ENCODE measurements around the gene FBXL19.

The FBXL19 gene

GRCh38 chr16:30948667-30949649 is 25.6 kb downstream of the FBXL19 start, which contains the start of gene ORAI3:
Gene ORAI3, plus strand, starts transcription at chr16:30949068. Its CDS starts 222 bp downstream, at chr16:30949290.
- H3K27ac ChIP-seq: peak within 1 kb of the TSS; percentile 98

GRCh38 chr16:30949650-30950515 is 26.5 kb downstream of the FBXL19 start:
- no peak; the same call in 1 of the 2 replicates for TF ChIP-seq Cebpa-rat (IDR thresholded peaks at IDR 0.05)

More at GRCh38 chr16:30948667-30949649, 25.6 kb downstream of the FBXL19 start, which contains the start of gene ORAI3:
- no peak for TF ChIP-seq Cebpa-rat (IDR thresholded peaks at IDR 0.05)
- peak within 1 kb of the TSS; percentile 96 for H3K4me3 ChIP-seq
- H3K9ac ChIP-seq: peak within 1 kb of the TSS; percentile 97
- peak within 1 kb of the TSS; percentile 93 for H3K4me2 ChIP-seq
- peaks cover 60% of the 10 kb centered on the region for H4K20me1 ChIP-seq
- peaks cover 41% of the 10 kb centered on the region for H3K4me1 ChIP-seq
- no peaks in the 10 kb centered on the region for H3K9me3 ChIP-seq
- no peaks in the 10 kb centered on the region for H3K27me3 ChIP-seq
- H3K36me3 ChIP-seq: peaks cover 69% of the 10 kb centered on the region

GRCh38 chr16:30950516-30951065 is 27.2 kb downstream of the FBXL19 start:
- Histone ChIP-seq H3K27ac (peak overlapping the region; percentile 98), H3K9ac (peak overlapping the region; percentile 97)

More at GRCh38 chr16:30949650-30950515, 26.5 kb downstream of the FBXL19 start:
- peak overlapping the region; percentile 93 for H3K4me2 ChIP-seq
- H3K4me1 ChIP-seq: peaks cover 44% of the 10 kb centered on the region
- H3K4me3 ChIP-seq: peak overlapping the region; percentile 96
- H3K36me3 ChIP-seq: peaks cover 63% of the 10 kb centered on the region
- H3K9ac ChIP-seq: peak overlapping the region; percentile 97
- H4K20me1 ChIP-seq: peaks cover 60% of the 10 kb centered on the region
- no peaks in the 10 kb centered on the region for H3K27me3 ChIP-seq
- H3K9me3 ChIP-seq: no peaks in the 10 kb centered on the region
- H3K27ac ChIP-seq: peak overlapping the region; percentile 98

GRCh38 chr16:30951193-30951592 is 27.8 kb downstream of the FBXL19 start:
- H3K9ac ChIP-seq: 0 out of 2 replicates have a peak overlapping the region, but pooled peaks have one; percentile 97
- H3K27ac ChIP-seq: peak overlapping the region; percentile 98
- H3K36me3 ChIP-seq: peaks cover 57% of the 10 kb centered on the region
- no peaks in the 10 kb centered on the region for H3K9me3 ChIP-seq
- no peak for TF ChIP-seq Cebpa-rat (IDR thresholded peaks at IDR 0.05)
- peaks cover 53% of the 10 kb centered on the region for H4K20me1 ChIP-seq
- H3K4me3 ChIP-seq: peak overlapping the region; percentile 96; the same call in 1 of the 2 replicates
- peaks cover 44% of the 10 kb centered on the region for H3K4me1 ChIP-seq
- no peaks in the 10 kb centered on the region for H3K27me3 ChIP-seq
- H3K4me2 ChIP-seq: peak overlapping the region; percentile 93

More at GRCh38 chr16:30950516-30951065, 27.2 kb downstream of the FBXL19 start:
- H3K27me3 ChIP-seq: no peaks in the 10 kb centered on the region
- H3K36me3 ChIP-seq: peaks cover 63% of the 10 kb centered on the region
- peak overlapping the region; percentile 93 for H3K4me2 ChIP-seq
- H4K20me1 ChIP-seq: peaks cover 57% of the 10 kb centered on the region
- peaks cover 44% of the 10 kb centered on the region for H3K4me1 ChIP-seq
- H3K9me3 ChIP-seq: no peaks in the 10 kb centered on the region
- no peak for TF ChIP-seq Cebpa-rat (IDR thresholded peaks at IDR 0.05)
- H3K4me3 ChIP-seq: peak overlapping the region; percentile 96

DNA sequence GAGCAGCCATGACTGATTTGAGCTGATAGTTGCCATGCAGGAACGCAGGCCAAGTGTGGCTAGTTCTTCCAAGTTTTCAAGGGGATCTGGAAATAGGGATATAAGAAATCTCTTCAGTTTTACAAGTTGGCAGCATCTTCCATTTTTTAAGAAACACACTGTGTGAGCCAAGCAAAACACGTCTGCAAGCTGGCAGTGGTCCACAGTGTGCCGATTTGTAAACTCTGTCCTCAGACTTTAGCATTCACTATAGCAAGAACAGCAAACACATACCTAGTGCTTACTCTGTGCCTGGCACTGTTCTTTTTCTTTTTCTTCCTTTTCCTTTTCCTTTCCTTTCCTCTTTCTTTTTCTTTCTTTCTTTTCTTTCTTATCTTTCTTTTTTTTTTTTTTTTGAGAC is 28.4 kb downstream of the FBXL19 start:
- H4K20me1 ChIP-seq: peaks cover 48% of the 10 kb centered on the region
- peaks cover 50% of the 10 kb centered on the region for H3K4me1 ChIP-seq
- peaks cover 55% of the 10 kb centered on the region for H3K36me3 ChIP-seq
- no peaks in the 10 kb centered on the region for H3K9me3 ChIP-seq
- H3K4me3 ChIP-seq: no peak overlapping the region
- TF ChIP-seq Cebpa-rat (IDR thresholded peaks at IDR 0.05): no peak
- H3K27ac ChIP-seq: peak overlapping the region; percentile 6; the same call in 1 of the 2 replicates
- no peak overlapping the region for H3K9ac ChIP-seq
- peak overlapping the region; percentile 93; the same call in 1 of the 2 replicates for H3K4me2 ChIP-seq
- no peaks in the 10 kb centered on the region for H3K27me3 ChIP-seq

DNA sequence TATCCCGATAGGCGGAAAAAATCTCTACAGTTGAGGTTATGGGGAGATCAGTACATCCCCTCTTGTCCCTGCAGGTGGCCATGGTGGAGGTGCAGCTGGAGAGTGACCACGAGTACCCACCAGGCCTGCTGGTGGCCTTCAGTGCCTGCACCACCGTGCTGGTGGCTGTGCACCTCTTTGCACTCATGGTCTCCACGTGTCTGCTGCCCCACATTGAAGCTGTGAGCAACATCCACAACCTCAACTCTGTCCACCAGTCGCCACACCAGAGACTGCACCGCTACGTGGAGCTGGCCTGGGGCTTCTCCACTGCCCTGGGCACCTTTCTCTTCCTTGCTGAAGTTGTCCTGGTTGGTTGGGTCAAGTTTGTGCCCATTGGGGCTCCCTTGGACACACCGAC is 29.7 kb downstream of the FBXL19 start:
- Histone ChIP-seq H3K4me3 (no peak overlapping the region), H3K9ac (no peak overlapping the region), H3K9me3 (no peaks in the 10 kb centered on the region), H3K36me3 (peaks cover 43% of the 10 kb centered on the region), H4K20me1 (peaks cover 45% of the 10 kb centered on the region), H3K27me3 (no peaks in the 10 kb centered on the region), H3K4me2 (peak overlapping the region; percentile 39), H3K27ac (peak overlapping the region; percentile 54), H3K4me1 (peaks cover 46% of the 10 kb centered on the region)
- no peak for TF ChIP-seq Cebpa-rat (IDR thresholded peaks at IDR 0.05)

GRCh38 chr16:30953511-30954124 is 30.2 kb downstream of the FBXL19 start:
- no peak overlapping the region for H3K4me3 ChIP-seq
- peak overlapping the region; percentile 54 for H3K27ac ChIP-seq
- no peaks in the 10 kb centered on the region for H3K9me3 ChIP-seq
- H4K20me1 ChIP-seq: peaks cover 49% of the 10 kb centered on the region
- peaks cover 45% of the 10 kb centered on the region for H3K4me1 ChIP-seq
- TF ChIP-seq Cebpa-rat (IDR thresholded peaks at IDR 0.05): no peak
- H3K27me3 ChIP-seq: no peaks in the 10 kb centered on the region
- peak overlapping the region; percentile 39 for H3K4me2 ChIP-seq
- no peak overlapping the region for H3K9ac ChIP-seq
- peaks cover 43% of the 10 kb centered on the region for H3K36me3 ChIP-seq

GRCh38 chr16:30954993-30955392 is 31.6 kb downstream of the FBXL19 start:
- Histone ChIP-seq H3K4me1 (peaks cover 54% of the 10 kb centered on the region), H3K4me3 (no peak overlapping the region), H4K20me1 (peaks cover 63% of the 10 kb centered on the region), H3K27me3 (no peaks in the 10 kb centered on the region), H3K4me2 (no peak overlapping the region), H3K9ac (no peak overlapping the region), H3K9me3 (no peaks in the 10 kb centered on the region), H3K27ac (no peak overlapping the region), H3K36me3 (peaks cover 56% of the 10 kb centered on the region)
- no peak for TF ChIP-seq Cebpa-rat (IDR thresholded peaks at IDR 0.05)
